Adrenal gland (tissue), 12 donors: ENCODE measurements around the gene SYT14. TPM values are rescaled to one million over a fixed set of nuclear protein-coding genes. Genes with fewer than 3 reads are reported as not detected.
"Not testable (repeated sequence)": the region's sequence is repeated elsewhere in the genome, so short reads cannot be mapped to it uniquely, and the experiment has no call there.

Experiments
- DNase-seq, 7 donors: peaks; one replicate each; pipeline ENCODE4 v3.0.0-alpha.2; 2019 to 2020
- H3K27ac ChIP-seq, 5 donors: fragments of 200-600 bp; sonication (generic) in 4 of 5; 1 replicate in 3 of 5; 2 replicates in 2 of 5; pipeline versions ENCODE4 v1.5.1 to v1.8.0; 2016 to 2020; ENCODE audit warnings: mild to moderate bottlenecking in 1 of 5
- H3K27me3 ChIP-seq: fragments of 200-600 bp; 2 replicates; pipeline ENCODE4 v1.8.0; 2021
- H3K36me3 ChIP-seq, 2 donors: fragments of 200-600 bp; replicated peaks in 1 of 2; 1 replicate in 1 of 2; 2 replicates in 1 of 2; pipeline versions ENCODE4 v1.5.1 to v1.8.0; 2018 to 2022
- H3K4me1 ChIP-seq, 2 donors: fragments of 200-600 bp; replicated peaks in 1 of 2; 1 replicate in 1 of 2; 2 replicates in 1 of 2; pipeline versions ENCODE4 v1.5.1 to v1.8.0; 2018 to 2021
- H3K4me3 ChIP-seq, 4 donors: fragments of 200-600 bp; sonication (generic) in 3 of 4; one replicate each; pipeline ENCODE4 v1.5.1; 2016 to 2018
- H3K9me3 ChIP-seq, 3 donors: fragments of 200-600 bp; sonication (generic) in 1 of 3; replicated peaks in 1 of 3; 1 replicate in 2 of 3; 2 replicates in 1 of 3; pipeline versions ENCODE4 v1.5.1 to v1.8.0; 2016 to 2021
- POLR2A ChIP-seq, 2 donors: fragments of 450-650 bp; IDR thresholded peaks; one replicate each; pipeline ENCODE4 v1.6.1; 2017; ENCODE audit warnings: antibody characterized with exemption in 2 of 2, mild to moderate bottlenecking in 2 of 2, moderate library complexity in 1 of 2
- WGBS, 4 donors: extraction: QIAGEN DNeasy Blood & Tissue Kit in 2 of 4; methylation state at CpG; one replicate each; pipeline versions ENCODE4 v1.1.5 to v1.1.7; 2013 to 2017; 5-methylcytosine and 5-hydroxymethylcytosine counted together
- intact Hi-C, 2 donors: fragments of 100-400 bp; cut with DNase I; formaldehyde crosslinking; loops; one replicate each; pipeline versions ENCODE4 v1.14.1 to v1.15.0; 2022 to 2023
- polyA plus RNA-seq, 3 donors: library from polyadenylated mRNA; stranded (reverse); fragments of 200-250 nt in 2 of 3; fragments of 350-450 nt in 1 of 3; fragmentation: Illumina TruSeq in 1 of 3; extraction: RNeasy Lipid Tissue Mini Kit (QIAGEN cat#74804) in 1 of 3; gene quantifications; one replicate each; pipeline ENCODE4 v1.2.3, GENCODE V29; 2013 to 2014
- total RNA-seq, 9 donors: library from RNA; depleted of rRNA in 4 of 9; stranded (reverse); fragments of >200 nt in 4 of 9; fragments of 120-200 nt in 1 of 9; fragmentation: NEBNext Ultra II Directional in 1 of 9; extraction: Animal tissue kit (Norgen Biotek cat#: 25700) in 1 of 9; gene quantifications; one replicate each; pipeline versions ENCODE4 v1.1.0 to v1.2.4, GENCODE V29; 2013 to 2023
- TF ChIP-seq, protein P1 (sequence below), 6 experiments: fragments of 450-650 bp in 4 of 6; fragments of 200-600 bp in 2 of 6; sonication (generic) in 1 of 6; IDR thresholded peaks; 1 replicate in 5 of 6; 2 replicates in 1 of 6; pipeline versions ENCODE4 v1.5.1 to v1.8.0; 2016 to 2021; ENCODE audit warnings: antibody characterized with exemption in 6 of 6, mild to moderate bottlenecking in 2 of 6, moderate library complexity in 1 of 6
- donor health status: healthy with polysubstance abuse.
- donor health status: Bipolar disorder and iron deficiency.
- donor health status: DM: yes; HTN: yes; CAD: no.
- donor health status: DM: no; HTN: no; CAD: no.
- donor health status: DM: no; HTN: no; CAD: no.
- donor health status: DM: yes; HTN: yes; CAD: no.

The SYT14 gene
- total and polyA plus RNA-seq, 12 donors, result 0.57 to 8.1 (median 3.5) TPM

DNA sequence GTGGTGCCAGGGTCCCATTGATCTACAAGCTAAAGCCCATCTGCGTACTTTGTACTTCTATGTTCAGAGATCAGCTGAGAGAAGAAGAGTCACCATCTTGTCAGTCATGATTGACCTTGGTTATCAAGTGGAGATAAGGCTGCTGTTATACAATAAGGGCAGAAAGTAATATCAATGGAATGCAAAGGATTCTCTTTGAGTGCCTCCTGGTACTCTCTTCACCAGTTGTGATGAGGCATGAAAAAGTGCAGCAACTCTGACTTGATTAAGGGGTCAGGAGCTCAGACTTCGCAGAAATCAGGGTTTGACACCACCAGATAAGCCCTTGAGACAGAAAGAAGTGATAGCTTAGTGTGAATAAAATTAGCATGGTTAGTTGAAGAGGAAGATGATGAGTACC, 25.7 kb upstream of the SYT14 start:
- WGBS, 4 donors, result 71 to 79% (median 78%) methylated on average over 2 of the region's 2 CpGs; no CpG with 5 or more reads in 1 of the 4 donors
- H3K4me3 ChIP-seq, result no peak overlapping the region
- no peaks in the 10 kb centered on the region for H3K4me1 ChIP-seq
- H3K27me3 ChIP-seq, result no peaks in the 10 kb centered on the region
- no peaks in the 10 kb centered on the region for H3K36me3 ChIP-seq
- no peak overlapping the region for H3K27ac ChIP-seq
- no peak for TF ChIP-seq POLR2A (IDR thresholded peaks at IDR 0.05)
- TF ChIP-seq, protein P1, sequence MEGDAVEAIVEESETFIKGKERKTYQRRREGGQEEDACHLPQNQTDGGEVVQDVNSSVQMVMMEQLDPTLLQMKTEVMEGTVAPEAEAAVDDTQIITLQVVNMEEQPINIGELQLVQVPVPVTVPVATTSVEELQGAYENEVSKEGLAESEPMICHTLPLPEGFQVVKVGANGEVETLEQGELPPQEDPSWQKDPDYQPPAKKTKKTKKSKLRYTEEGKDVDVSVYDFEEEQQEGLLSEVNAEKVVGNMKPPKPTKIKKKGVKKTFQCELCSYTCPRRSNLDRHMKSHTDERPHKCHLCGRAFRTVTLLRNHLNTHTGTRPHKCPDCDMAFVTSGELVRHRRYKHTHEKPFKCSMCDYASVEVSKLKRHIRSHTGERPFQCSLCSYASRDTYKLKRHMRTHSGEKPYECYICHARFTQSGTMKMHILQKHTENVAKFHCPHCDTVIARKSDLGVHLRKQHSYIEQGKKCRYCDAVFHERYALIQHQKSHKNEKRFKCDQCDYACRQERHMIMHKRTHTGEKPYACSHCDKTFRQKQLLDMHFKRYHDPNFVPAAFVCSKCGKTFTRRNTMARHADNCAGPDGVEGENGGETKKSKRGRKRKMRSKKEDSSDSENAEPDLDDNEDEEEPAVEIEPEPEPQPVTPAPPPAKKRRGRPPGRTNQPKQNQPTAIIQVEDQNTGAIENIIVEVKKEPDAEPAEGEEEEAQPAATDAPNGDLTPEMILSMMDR (IDR thresholded peaks at IDR 0.05), result no peak
- no peak for DNase-seq
- intact Hi-C loops, result no loop called here
- H3K9me3 ChIP-seq, result no peaks in the 10 kb centered on the region

DNA sequence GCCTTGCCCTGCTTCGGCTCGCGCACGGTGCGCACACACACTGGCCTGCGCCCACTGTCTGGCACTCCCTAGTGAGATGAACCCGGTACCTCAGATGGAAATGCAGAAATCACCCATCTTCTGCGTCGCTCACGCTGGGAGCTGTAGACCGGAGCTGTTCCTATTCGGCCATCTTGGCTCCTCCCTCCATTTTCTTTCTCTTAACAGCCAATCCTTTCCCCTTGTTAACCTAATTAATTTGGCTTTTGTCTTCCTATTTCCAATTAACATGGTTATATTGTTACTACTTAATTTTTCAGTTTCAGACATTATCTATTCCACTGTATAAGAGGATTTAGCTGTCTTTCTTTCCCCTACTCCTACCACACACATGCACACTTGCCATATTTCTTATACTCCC, 18.4 kb upstream of the SYT14 start:
- H3K4me1 ChIP-seq, H3K27me3 ChIP-seq, H3K27ac ChIP-seq, H3K9me3 ChIP-seq, intact Hi-C loops, DNase-seq, H3K36me3 ChIP-seq, H3K4me3 ChIP-seq: not testable (repeated sequence)
- WGBS, 4 donors, result 90 to 95% (median 92%) methylated on average over 6 to 9 of the region's 12 CpGs

DNA sequence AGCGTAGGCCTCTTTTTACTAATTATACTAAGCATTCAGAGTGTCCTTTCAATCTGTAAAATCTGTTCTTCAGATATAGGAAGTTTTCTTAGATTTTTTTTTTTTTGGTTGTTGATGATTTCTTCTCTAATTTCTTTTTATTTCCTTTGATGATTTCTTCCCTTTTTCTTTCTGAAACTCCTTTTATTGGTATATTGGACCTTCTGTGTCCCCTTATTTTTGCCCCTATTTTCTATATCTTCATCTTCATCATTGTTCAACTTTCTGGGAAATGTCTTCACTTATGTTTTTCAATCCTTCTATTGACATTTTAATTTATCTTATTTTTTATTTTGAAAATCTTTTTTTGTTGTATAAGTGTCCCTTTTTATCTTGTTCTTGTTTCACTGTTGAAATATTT, 17.2 kb upstream of the SYT14 start:
- H3K9me3 ChIP-seq, result no peaks in the 10 kb centered on the region
- H3K27ac ChIP-seq, result no peak overlapping the region
- H3K4me1 ChIP-seq, result no peaks in the 10 kb centered on the region
- no peak overlapping the region for H3K4me3 ChIP-seq
- no peak for DNase-seq
- no peak for TF ChIP-seq POLR2A (IDR thresholded peaks at IDR 0.05)
- TF ChIP-seq, protein P1 (IDR thresholded peaks at IDR 0.05), result no peak
- 80 to 93% (median 82%) methylated on average over 1 of the region's 1 CpG for WGBS, 4 donors
- H3K27me3 ChIP-seq, result no peaks in the 10 kb centered on the region
- no peaks in the 10 kb centered on the region for H3K36me3 ChIP-seq
- intact Hi-C loops, result no loop called here

DNA sequence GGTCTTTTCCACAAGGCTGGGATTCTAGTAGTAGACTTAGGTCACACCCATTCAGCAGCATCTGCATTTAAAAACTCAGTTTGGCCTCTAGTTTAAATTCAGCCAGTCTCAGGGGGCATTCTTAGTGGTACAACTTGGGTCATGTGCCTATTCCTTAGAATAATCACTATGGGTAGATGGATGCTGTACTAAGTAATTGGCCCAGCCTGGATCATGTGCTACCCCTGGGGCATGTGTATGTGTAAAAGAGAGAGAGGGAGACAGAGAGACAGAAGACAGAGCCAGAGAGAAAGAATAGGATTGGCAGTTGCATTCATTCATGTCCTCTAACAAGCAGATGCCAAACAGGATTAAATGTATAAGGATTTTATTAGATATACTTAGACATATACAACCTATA, 13.6 kb upstream of the SYT14 start:
- DNase-seq, result no peak
- intact Hi-C loops, result no loop called here
- Histone ChIP-seq H3K27ac (no peak overlapping the region), H3K4me1 (no peaks in the 10 kb centered on the region), H3K4me3 (no peak overlapping the region), H3K27me3 (no peaks in the 10 kb centered on the region), H3K9me3 (no peaks in the 10 kb centered on the region), H3K36me3 (no peaks in the 10 kb centered on the region)
- TF ChIP-seq, protein P1 (IDR thresholded peaks at IDR 0.05), result no peak
- TF ChIP-seq POLR2A (IDR thresholded peaks at IDR 0.05), result no peak

DNA sequence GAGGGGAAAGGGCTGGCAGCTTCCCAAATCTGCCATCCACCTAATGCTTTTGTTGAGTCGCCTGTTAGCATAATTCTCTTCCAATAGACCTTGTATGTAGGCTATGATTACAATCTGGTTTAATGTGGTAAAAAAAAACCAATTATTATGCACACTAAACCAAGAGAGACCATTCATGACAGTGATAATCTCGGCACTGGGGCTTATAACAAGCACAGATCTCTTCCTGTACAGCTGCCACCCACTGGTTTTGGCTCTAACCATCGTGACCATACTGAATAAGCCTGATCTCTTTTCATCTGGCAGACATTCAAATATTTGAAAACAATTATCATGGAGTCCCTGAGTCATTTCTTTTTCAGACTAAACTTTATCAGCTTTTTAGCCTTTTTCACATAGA, 12.0 kb upstream of the SYT14 start:
- Histone ChIP-seq H3K36me3 (no peaks in the 10 kb centered on the region), H3K27ac (no peak overlapping the region), H3K4me3 (no peak overlapping the region), H3K4me1 (no peaks in the 10 kb centered on the region), H3K9me3 (no peaks in the 10 kb centered on the region), H3K27me3 (no peaks in the 10 kb centered on the region)
- peak in 3 of 7 donors; percentile 7 to 34 (median 27) for DNase-seq
- TF ChIP-seq POLR2A (IDR thresholded peaks at IDR 0.05), result no peak
- TF ChIP-seq, protein P1 (IDR thresholded peaks at IDR 0.05), result no peak
- intact Hi-C loops, result no loop called here
- 24 to 31% (median 29%) methylated on average over 3 of the region's 3 CpGs for WGBS, 4 donors
